Measurements from ENCODE around the gene WWC1. TPM values are rescaled to one million over a fixed set of nuclear protein-coding genes. Genes with fewer than 3 reads are reported as not detected.
"Not testable (repeated sequence)": the region's sequence is repeated elsewhere in the genome, so short reads cannot be mapped to it uniquely, and the experiment has no call there.

The WWC1 gene
- polyA plus RNA-seq, 12 donors = 0.45 to 15.5 (median 1.4) TPM; not detected in 1

- DNase-seq = no peak
These were observed 16.6 kb downstream of the WWC1 start for GRCh38 chr5:168307925-168308584.

- DNase-seq = no peak
These were observed 17.6 kb downstream of the WWC1 start for GRCh38 chr5:168308976-168309598.

- not testable (repeated sequence) for DNase-seq
These were observed 19.1 kb downstream of the WWC1 start for GRCh38 chr5:168310541-168310940.

GRCh38 chr5:168311061-168311566 lies 19.7 kb downstream of the WWC1 start:
- DNase-seq = no peak

- DNase-seq = no peak
These were observed 21.3 kb downstream of the WWC1 start for GRCh38 chr5:168312606-168313295.

- no peak for DNase-seq
These were observed 22.3 kb downstream of the WWC1 start for GRCh38 chr5:168313596-168314204.

GRCh38 chr5:168314735-168315411 lies 23.4 kb downstream of the WWC1 start:
- DNase-seq = no peak

GRCh38 chr5:168315416-168316138 lies 24.1 kb downstream of the WWC1 start:
- DNase-seq = no peak

- DNase-seq = no peak
These were observed 24.7 kb downstream of the WWC1 start for GRCh38 chr5:168316139-168316578.

- DNase-seq = no peak
These were observed 25.7 kb downstream of the WWC1 start for GRCh38 chr5:168317096-168317520.

GRCh38 chr5:168317521-168318147 lies 26.2 kb downstream of the WWC1 start:
- DNase-seq = peak; percentile 2

GRCh38 chr5:168318240-168318639 lies 26.8 kb downstream of the WWC1 start:
- DNase-seq = no peak

GRCh38 chr5:168319774-168320173 lies 28.3 kb downstream of the WWC1 start:
- DNase-seq = no peak

- DNase-seq = no peak
These were observed 29.4 kb downstream of the WWC1 start for GRCh38 chr5:168320805-168321204.

- DNase-seq = no peak
These were observed 33.6 kb downstream of the WWC1 start for GRCh38 chr5:168324859-168325630.

- DNase-seq = no peak
These were observed 35.6 kb downstream of the WWC1 start for GRCh38 chr5:168327019-168327421.

GRCh38 chr5:168327451-168327850 lies 36.0 kb downstream of the WWC1 start:
- DNase-seq = no peak

- DNase-seq = no peak
These were observed 36.5 kb downstream of the WWC1 start for GRCh38 chr5:168327994-168328393.

- no peak for DNase-seq
These were observed 37.4 kb downstream of the WWC1 start for GRCh38 chr5:168328814-168329213.

GRCh38 chr5:168329302-168329701 lies 37.9 kb downstream of the WWC1 start:
- no peak for DNase-seq

Measured in muscle of arm (tissue), 12 donors.